Measurements from ENCODE around the gene CACNA2D3.

The CACNA2D3 gene

DNA sequence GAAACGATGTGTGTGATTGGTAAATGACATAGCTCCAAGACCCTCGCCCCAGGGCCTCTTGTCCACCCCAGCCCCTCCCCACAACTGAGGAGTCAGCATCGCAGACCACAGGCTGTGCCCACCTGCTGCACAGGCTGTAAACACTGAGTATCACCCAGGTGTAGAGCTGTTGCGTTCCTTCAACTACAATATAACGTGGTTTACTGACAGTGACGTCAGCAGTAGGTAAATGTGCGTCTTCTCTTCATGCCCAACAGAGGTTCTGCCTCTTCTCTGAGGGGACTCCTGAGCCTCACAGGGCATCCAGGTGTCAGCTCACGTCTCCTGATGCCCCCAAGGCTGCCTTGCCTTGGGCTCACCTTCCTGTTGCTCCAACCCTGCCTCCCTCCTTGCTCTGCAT is 395.1 kb downstream of the CACNA2D3 start:
- in situ Hi-C loops (cut with HindIII; ENCODE audit: low sequenced_read_pairs), result no loop called here

DNA sequence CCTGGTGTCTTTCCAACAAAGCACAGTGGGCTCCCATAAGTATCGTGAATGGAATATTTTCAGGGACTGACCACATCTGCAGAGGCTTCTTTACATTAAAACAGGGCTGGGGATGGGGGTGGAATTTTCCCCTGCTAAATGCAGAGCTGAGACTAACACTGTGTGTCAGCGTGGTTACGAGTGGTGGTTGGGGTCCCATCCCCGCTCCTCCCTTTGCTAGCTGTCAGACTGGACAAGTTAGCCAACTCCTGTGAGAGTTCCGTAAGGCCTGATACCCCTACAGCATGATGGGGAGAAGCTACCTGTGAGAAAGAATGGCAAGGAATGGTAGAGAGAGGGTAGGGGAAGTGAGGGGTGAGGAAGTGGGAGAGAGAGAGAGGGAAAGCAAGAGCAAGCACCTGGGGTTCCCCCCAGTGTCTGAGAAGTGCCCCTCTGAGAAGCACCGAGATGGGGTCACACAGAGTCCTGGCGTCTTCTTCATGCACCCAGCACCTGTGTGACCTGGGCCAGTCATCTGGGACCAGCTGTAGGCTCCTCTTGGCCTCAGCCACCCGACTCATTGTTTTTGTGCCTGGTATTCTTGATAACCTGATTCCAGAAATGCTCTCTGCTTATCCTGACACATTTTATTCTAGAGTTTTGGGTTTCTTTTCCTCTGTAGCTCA is 395.8 kb downstream of the CACNA2D3 start:
- in situ Hi-C loops (cut with HindIII; ENCODE audit: low sequenced_read_pairs), result no loop called here

DNA sequence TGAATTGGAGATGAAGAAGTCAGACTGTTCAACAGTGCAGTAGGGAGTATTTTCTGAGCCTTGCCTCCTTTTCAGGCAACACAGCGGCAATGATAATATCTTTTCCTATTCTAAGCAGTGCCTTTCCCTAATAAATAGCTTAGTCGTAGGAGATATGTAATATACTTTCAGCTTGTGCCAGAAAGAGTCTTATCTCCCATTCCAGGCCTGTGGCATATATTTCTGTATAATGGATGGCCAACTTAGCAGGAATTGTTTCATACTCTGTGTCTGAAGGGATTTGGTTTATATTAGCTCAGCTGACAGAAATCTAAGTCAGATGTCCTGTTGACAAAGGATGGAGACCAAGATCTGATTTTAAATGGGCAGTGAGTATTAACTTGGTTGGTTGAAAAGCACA is 397.1 kb downstream of the CACNA2D3 start:
- in situ Hi-C loops (cut with HindIII; ENCODE audit: low sequenced_read_pairs), result no loop called here

DNA sequence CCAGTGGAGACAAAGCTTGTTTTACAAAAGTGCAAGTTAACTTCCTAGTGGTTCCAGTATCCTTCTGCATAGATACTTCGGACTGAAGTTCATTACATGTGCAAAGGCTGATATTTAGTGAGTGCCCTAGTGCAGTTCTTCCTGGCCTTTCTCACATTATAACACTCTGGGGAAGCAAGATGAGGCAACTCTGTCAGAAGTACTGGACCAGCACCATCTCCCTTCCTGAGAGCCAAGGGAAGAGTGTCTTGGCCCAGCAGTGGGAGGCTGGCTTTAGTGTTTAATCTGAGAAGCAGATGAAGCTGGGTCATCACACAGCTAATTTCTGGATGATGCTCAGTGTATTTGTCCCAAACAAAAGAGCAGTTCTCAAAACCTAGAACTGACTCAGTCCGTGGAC is 397.7 kb downstream of the CACNA2D3 start:
- in situ Hi-C loops (cut with HindIII; ENCODE audit: low sequenced_read_pairs), result no loop called here

DNA sequence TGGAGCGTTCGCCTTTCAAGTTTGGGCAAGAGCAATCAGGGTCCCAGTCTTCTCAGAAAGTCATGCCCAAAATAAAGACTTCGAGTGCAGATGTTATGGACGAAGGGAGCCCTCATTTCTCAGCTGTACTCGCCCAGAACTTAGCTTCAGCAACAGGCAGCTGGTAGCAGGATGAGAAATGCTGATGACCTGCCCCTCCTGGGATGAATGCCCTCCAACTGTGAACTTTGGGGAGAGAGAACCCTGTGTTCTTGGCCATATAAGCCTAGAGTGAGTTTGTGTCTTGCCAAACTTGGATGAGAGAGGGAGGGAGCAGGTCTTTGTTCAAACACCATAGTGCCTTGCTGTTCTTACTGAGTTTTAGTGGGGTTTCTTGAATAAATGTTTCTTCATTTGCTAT is 405.2 kb downstream of the CACNA2D3 start:
- in situ Hi-C loops (cut with HindIII; ENCODE audit: low sequenced_read_pairs), result no loop called here

DNA sequence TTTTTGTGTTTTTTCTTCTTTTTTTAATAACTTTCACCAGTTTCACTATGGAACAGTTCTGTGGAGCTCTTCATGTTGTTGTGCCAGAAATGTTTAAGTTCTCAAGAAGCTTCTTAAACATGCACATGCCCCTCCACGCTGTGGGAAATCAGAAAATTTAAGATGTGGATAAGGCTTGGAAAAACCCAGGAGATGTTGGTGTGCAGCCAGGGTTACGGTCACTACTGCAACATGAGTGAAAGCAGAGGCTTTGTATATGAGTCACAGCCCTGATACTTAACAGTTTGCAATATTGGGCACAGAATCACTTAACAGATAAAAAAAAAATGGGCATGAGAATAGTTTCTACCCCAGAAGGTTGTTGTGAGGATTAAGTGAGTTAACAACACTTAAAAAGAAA is 405.6 kb downstream of the CACNA2D3 start:
- in situ Hi-C loops (cut with HindIII; ENCODE audit: low sequenced_read_pairs), result no loop called here

DNA sequence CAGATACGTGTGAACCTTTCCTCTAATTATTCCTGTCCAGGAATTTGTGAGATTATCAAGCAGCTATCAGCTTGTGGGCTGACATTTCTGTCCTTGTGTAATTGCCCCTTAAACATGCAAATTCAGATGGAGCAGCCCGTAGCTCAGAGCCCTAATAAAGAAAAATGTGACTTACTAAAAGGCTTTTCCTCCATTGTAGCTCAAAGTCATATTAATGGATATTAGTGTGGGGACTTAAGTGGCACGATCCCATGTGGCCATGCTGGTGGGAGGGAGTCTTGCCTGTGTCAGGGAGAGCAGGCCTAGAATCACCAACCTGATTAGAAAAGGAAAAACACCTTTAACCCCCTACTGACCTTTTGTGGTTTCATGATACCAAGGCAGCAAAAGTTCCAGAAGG is 406.3 kb downstream of the CACNA2D3 start:
- in situ Hi-C loops (cut with HindIII; ENCODE audit: low sequenced_read_pairs), result no loop called here

DNA sequence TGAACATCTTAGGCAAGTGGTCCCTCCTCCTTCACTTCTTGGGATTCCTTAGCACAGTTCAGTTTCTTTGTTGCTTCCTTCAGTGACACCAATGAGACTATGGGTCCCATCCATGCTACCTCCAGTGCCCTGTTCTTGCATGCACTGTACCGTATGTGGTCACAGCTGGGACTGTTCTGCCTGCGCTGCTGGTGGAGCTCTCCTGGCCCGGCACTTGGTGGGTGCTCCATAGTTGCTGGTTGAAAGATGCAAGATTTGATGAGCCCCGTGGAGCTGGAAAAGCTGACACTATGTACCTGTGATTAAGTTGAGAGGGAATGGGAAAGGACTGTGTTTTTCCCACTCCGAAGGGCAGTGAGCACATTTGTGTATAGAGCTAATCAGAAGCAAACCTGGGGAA is 407.7 kb downstream of the CACNA2D3 start:
- in situ Hi-C loops (cut with HindIII; ENCODE audit: low sequenced_read_pairs), result no loop called here

DNA sequence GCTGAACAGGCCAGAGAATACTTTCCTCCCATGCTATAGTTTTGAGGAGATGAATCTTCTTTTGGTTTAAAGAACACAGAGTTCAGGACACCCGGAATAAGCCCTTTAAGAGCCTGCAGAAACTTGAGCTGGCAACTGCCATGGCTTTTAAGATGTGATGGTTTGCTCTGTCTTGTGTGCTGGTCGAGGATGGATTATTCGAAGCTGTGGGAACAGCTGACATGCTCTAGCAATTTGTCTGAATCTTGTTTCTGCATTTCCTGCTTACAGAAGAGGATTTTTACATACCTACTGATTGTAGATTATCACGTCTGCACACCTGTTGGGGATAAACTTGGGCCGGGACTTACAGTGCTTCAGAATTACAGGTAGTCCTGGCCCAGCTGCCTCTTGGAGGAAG is 408.6 kb downstream of the CACNA2D3 start:
- in situ Hi-C loops (cut with HindIII; ENCODE audit: low sequenced_read_pairs), result no loop called here

DNA sequence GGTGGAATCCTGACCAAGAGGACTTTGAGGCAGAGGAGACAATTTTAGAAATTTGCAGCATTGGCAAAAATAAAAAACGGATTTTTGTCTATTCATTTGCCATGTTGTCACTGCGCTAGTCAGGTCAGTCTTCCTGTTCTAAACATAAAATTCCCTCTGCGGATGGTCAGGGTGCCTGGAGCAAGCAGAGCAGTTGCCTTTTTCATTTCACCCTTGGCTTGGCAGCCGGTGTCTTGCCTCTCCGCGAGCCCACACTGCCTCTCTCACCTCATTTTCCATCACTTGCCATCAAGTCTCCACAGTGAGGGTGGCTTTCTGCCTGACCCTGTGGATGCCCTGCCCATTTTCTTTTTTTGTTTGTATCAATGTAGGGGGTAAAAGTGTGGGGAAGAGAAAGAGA is 409.4 kb downstream of the CACNA2D3 start:
- in situ Hi-C loops (cut with HindIII; ENCODE audit: low sequenced_read_pairs), result no loop called here

DNA sequence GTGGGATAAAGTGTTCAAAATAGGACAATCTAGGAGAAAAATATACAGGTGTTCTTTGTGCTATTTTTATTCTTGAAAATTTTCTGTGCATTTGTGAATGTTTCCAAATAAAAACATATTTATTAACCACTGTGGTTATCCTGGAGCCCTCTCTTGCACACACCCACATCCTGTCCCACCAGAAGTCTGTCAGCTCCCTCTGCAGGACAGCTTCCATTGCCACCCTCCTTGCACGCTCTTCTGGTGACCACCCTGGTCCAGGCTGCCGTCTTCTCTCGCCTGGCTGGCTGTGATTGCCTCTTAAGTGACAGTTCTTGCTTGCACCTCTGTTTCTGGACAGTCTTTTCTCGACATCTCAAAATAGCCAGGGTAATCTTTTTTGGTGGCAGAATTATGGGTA is 411.5 kb downstream of the CACNA2D3 start:
- in situ Hi-C loops (cut with HindIII; ENCODE audit: low sequenced_read_pairs), result no loop called here

DNA sequence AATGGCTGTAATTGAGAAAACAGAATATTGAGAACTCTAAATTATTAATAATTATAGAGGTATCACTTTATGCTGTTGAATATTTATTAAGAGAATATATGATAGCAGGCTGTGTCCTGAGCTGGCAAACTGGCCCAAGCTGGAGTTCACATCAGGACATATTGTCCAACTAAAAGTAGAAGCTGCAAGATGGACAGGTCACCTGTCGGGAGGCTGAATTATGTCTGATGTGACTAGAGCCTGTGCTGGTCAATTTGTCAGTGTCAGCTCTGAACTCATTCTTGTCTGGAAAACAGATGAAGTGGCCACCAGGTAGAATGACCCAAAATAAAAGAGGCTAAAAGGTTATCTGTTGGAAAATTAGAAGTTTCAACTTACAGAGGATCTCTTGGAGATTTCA is 413.3 kb downstream of the CACNA2D3 start:
- in situ Hi-C loops (cut with HindIII; ENCODE audit: low sequenced_read_pairs), result no loop called here

DNA sequence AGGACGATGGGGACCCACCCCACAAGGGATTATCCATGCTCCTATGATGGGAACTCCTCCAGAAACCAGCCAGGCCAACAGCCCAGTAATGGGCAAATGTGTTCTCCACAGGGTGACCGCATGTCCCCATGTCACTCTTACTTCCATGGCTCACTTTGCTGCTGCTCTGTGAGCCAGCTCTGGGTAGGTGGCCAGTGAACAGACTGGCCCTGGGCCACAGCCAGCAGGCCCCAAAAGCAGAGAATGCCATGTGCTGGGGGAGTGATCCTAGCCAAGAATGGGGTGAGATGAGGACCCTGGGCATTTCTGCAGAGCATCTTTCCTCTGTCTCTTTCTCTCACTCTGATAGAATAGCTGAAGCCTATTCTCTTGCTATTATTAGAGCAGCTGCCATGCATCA is 414.1 kb downstream of the CACNA2D3 start:
- in situ Hi-C loops (cut with HindIII; ENCODE audit: low sequenced_read_pairs), result no loop called here

DNA sequence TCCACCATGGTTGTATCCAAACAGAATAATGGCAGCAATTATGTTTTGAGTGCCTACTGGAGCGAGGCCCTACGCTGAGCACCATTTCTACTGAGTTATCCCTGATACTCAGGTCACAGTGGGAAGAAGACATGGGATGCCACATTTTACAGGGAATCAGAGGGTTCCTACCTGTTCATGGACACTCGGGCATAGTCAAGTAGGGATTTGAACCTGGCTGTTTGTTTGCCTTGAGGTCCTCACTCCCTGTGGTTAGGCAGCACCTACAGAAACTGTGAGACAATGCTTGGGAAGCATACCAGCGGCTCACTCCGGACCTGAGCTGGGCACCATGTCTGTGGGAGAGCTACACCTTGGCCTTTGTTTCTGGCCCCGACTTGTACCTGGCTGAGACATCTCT is 415.2 kb downstream of the CACNA2D3 start:
- in situ Hi-C loops (cut with HindIII; ENCODE audit: low sequenced_read_pairs), result no loop called here

DNA sequence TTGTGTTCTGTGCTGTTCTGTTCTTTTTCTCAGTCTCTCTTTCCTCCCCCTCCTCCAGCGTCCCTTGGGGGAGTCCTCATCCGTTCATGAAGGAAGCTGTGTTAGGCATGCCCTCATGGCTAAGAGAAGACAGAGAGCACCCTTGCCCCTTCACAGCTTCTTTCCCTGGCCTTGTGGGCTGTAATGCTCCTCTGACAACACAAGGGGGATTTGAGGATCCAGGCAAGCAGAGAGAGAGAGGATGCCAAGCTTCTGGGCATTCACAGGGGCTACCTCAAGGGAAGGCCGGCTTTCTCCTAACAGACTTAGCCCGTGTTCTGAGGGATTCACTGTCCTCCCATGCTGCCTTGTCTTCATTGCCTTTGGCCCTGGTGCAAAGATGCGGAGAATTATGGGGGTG is 416.0 kb downstream of the CACNA2D3 start:
- in situ Hi-C loops (cut with HindIII; ENCODE audit: low sequenced_read_pairs), result no loop called here

DNA sequence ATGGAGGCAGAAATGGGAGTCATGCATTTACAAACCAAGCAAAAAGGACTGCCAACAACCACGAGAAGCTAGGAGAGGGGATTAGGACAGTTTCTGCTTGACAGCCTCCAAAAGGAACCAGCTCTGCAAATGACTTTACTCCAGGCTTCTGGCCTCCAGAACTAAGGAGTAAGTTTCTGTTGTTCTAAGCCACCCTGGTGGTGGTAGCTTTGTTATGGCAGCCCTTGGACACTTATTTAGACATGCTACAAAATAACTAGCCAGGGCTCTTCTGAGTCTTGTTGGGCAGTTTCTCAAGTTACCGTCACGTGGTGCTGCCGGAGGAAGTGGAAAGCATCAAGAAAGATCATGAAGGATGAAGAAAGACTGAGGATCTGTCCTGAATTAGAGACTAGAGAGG is 419.0 kb downstream of the CACNA2D3 start:
- in situ Hi-C loops (cut with HindIII; ENCODE audit: low sequenced_read_pairs), result no loop called here

DNA sequence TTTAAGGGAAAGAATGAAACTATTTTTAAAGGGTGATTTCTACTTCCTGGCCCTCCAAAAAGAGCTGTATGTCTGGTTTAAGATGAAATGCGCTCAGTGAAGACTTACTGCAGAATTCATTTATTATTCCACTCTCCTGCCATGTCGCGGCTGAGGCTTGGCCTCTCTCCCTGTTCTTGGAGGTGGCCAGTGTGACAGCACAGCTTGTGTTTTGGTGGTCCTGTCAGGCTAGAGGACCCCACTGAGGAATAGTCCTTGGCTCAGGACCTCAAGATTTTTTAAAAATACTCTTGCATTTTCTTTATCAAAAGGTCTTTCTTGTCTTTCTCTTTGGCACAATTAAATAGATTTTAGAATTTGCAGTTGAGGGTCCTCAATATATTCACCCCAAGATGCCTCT is 421.1 kb downstream of the CACNA2D3 start:
- in situ Hi-C loops (cut with HindIII; ENCODE audit: low sequenced_read_pairs), result no loop called here

DNA sequence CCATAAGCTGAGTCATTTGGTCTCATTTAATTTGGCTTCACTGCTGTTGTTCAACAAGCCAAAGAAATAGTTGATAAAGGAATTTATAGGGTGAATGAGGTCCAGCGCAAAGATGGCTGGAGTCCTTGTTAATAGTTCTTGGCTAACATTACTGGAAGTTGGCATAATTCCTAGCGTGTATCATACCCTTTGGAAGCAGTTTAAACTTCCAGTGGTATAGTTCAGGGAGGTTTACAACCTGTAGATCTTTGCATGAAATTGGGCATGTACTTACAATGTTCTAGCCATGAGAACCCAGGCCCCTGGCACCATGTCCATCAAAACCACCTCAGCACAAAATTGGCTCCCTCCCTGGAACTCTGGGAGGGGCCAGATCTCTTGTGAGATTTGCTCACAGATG is 424.7 kb downstream of the CACNA2D3 start:
- in situ Hi-C loops (cut with HindIII; ENCODE audit: low sequenced_read_pairs), result no loop called here

DNA sequence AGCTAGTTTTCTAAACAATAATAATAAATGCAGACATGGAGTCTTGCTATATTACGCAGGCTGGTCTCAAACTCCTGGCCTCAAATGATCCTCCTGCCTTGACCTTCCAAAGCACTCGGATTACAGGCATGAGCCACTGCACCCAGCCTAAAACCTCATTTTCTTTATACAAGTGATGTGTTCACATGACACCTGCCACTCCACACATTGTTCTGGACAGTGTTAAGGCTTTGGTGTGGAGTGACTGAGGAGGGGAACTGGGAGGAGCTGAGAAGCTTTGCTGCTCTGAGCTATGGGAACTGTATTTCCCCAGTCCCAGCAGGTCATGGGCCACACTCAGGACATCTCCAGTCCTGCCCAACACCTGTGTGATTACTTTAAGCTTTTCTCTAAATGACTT is 425.5 kb downstream of the CACNA2D3 start:
- in situ Hi-C loops (cut with HindIII; ENCODE audit: low sequenced_read_pairs), result no loop called here

DNA sequence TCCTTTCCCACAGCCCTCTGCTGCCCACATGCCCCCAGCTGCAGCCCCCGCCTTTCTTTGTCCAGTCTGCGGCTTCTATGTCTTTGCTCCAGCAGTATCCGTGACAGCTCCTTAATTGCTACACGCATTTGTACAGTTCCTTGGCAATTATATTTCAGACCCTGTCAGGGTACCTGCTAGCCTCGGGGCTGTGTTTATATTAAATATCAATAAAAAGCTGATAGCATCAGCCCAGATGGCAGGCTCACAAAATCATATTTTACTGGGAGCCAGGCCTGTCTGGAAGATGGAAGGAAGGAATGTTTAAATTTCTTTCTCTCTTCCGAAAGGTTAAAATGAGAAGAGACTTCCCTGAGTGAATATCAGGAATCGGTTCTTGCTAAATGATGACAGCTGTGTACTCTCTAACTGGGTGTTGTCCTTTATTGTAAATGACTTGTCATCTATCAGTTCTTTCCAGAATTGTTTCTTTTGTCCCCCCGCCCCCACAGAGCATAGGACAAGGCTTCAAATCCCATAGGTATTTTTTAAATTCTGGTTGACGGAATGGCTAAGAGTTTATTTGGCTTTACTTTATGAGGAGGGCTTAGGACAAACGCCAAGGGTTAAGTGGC is 427.4 kb downstream of the CACNA2D3 start:
- in situ Hi-C loops (cut with HindIII; ENCODE audit: low sequenced_read_pairs), result no loop called here

DNA sequence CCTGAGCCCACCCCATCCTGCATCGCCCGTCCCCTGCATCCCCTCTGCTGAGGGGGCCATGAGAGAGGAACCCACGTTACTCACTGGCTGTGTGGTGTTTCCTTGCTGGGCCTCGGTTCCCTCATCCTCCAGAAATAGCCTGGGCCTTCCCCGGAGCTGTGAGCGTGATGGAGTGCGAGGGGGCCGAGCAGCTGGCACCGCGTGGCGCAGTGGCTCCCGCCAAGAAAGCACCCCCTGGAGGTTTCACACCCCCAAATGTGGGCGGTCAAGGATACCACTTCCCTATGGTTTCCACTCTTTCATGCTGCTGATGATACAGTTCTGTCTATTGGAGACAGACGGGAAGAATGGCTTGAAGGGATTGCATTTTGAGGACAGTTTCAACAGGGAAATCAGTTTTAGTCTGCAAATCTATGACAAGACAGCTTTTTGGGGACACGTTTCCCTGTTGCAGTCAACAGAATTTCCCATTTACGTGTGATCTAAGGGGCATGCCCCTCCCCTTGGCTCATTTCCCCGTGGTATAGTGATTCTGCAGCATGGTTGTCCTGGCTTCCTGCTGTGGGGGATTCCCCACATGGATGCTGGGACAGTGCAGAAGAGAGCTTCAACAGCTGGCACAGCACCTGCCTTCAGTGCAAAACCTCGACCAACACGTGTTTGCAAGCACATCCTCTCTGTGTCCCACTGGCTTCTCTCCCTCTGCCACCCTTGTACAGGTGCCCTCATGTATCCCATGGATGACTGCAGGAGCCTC is 428.0 kb downstream of the CACNA2D3 start:
- in situ Hi-C loops (cut with HindIII; ENCODE audit: low sequenced_read_pairs), result no loop called here

DNA sequence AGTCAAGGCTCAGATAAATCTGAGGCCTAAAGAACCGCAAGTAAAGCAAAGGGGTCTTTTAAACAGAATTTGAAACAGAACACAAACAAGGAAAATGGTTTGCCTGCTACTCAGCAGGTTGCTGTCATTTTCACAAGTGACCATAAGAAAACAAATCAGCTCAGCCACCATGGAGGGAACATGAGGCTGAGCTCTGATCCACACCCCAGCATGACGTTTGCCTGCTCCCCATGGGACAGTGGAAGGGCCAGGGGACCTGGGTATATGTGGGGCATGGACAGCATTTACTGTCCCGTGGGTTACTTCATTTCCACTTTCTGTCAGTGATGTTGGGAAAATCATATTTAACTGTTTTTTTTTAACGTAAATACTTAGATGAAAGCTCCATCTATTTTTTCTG is 434.3 kb downstream of the CACNA2D3 start:
- in situ Hi-C loops (cut with HindIII; ENCODE audit: low sequenced_read_pairs), result no loop called here

All from endothelial cell of hepatic sinusoid (primary cell).